HAP-1 (cell line): ENCODE data around the gene IGIP.

ENCODE experiments used
- DNase-seq, 2 experiments: peaks; one replicate each; pipeline ENCODE4 v3.0.0-alpha.2; 2016 to 2020; ENCODE audit warnings: low spot score in 2 of 2
- H3K27me3 ChIP-seq: fragments of 250-450 bp; sonication (Bioruptor Pico); 2 replicates; pipeline ENCODE4 v1.5.1; 2020; ENCODE audit warnings: low read depth, mild to moderate bottlenecking, moderate library complexity
- H3K36me3 ChIP-seq: fragments of 250-450 bp; sonication (Bioruptor Pico); replicated peaks from 2 replicates; pipeline ENCODE4 v1.5.1; 2020; ENCODE audit warnings: mild to moderate bottlenecking
- H3K4me1 ChIP-seq: fragments of 250-450 bp; sonication (Bioruptor Pico); 2 replicates; pipeline ENCODE4 v1.5.1; 2020; ENCODE audit warnings: mild to moderate bottlenecking
- H3K4me3 ChIP-seq: fragments of 250-450 bp; sonication (Bioruptor Pico); 2 replicates; pipeline ENCODE4 v1.5.1; 2020; ENCODE audit warnings: mild to moderate bottlenecking, moderate library complexity
- H3K9me3 ChIP-seq: fragments of 250-450 bp; sonication (Bioruptor Pico); 2 replicates; pipeline ENCODE4 v1.5.1; 2020; ENCODE audit warnings: mild to moderate bottlenecking, moderate library complexity
- in situ Hi-C: fragments of 300-500 bp; cut with MboI; formaldehyde crosslinking; loops from 3 replicates; pipeline ENCODE4 v1.14.3; 2020; ENCODE audit warnings: low sequenced_read_pairs, inconsistent platforms, mixed read lengths

IGIP gene

GRCh38 chr5:140114341-140115185 lies 11.2 kb upstream of the IGIP start:
- in situ Hi-C loops: no loop called here
- H3K4me1 ChIP-seq: peaks cover 68% of the 10 kb centered on the region

GRCh38 chr5:140115186-140115500 lies 10.6 kb upstream of the IGIP start:
- no peak for DNase-seq
- Histone ChIP-seq H3K9me3 (no peaks in the 10 kb centered on the region), H3K36me3 (0 out of 2 replicates have a peak, but pooled peaks cover 6% of the 10 kb centered on the region), H3K4me3 (peak overlapping the region; percentile 69), H3K4me1 (peaks cover 62% of the 10 kb centered on the region), H3K27me3 (no peaks in the 10 kb centered on the region)
- in situ Hi-C loops: no loop called here

More at GRCh38 chr5:140114341-140115185, 11.2 kb upstream of the IGIP start:
- DNase-seq: peak in 1 of 2 experiments; percentile 64
- Histone ChIP-seq H3K36me3 (0 out of 2 replicates have a peak, but pooled peaks cover 6% of the 10 kb centered on the region), H3K4me3 (peak overlapping the region; percentile 69), H3K27me3 (no peaks in the 10 kb centered on the region), H3K9me3 (no peaks in the 10 kb centered on the region)

GRCh38 chr5:140116716-140117115 lies 9.0 kb upstream of the IGIP start:
- in situ Hi-C loops: no loop called here
- no peaks in the 10 kb centered on the region for H3K9me3 ChIP-seq
- peak overlapping the region; percentile 69 for H3K4me3 ChIP-seq
- 0 out of 2 replicates have a peak, but pooled peaks cover 6% of the 10 kb centered on the region for H3K36me3 ChIP-seq
- peaks cover 48% of the 10 kb centered on the region for H3K4me1 ChIP-seq
- H3K27me3 ChIP-seq: no peaks in the 10 kb centered on the region
- no peak for DNase-seq

GRCh38 chr5:140117523-140117922 lies 8.2 kb upstream of the IGIP start:
- H3K4me1 ChIP-seq: peaks cover 40% of the 10 kb centered on the region
- no peaks in the 10 kb centered on the region for H3K9me3 ChIP-seq
- in situ Hi-C loops: no loop called here
- H3K27me3 ChIP-seq: no peaks in the 10 kb centered on the region
- H3K36me3 ChIP-seq: 0 out of 2 replicates have a peak, but pooled peaks cover 6% of the 10 kb centered on the region
- peak overlapping the region; percentile 69 for H3K4me3 ChIP-seq
- no peak for DNase-seq

- no peaks in the 10 kb centered on the region for H3K9me3 ChIP-seq
- H3K36me3 ChIP-seq: 0 out of 2 replicates have a peak, but pooled peaks cover 6% of the 10 kb centered on the region
- in situ Hi-C loops: no loop called here
- H3K4me1 ChIP-seq: peaks cover 45% of the 10 kb centered on the region
- DNase-seq: peak; percentile 20 to 57
- H3K27me3 ChIP-seq: no peaks in the 10 kb centered on the region
- H3K4me3 ChIP-seq: no peak overlapping the region
These were observed 7.3 kb upstream of the IGIP start for GRCh38 chr5:140118302-140118936.

- no peak overlapping the region for H3K4me3 ChIP-seq
These were observed 727 bp downstream of the IGIP start for GRCh38 chr5:140126315-140127012.

GRCh38 chr5:140128376-140128775 lies 2.6 kb downstream of the IGIP start:
- H3K27me3 ChIP-seq: no peaks in the 10 kb centered on the region
- peaks cover 4% of the 10 kb centered on the region for H3K4me1 ChIP-seq
- no peaks in the 10 kb centered on the region for H3K36me3 ChIP-seq
- DNase-seq: no peak
- H3K9me3 ChIP-seq: no peaks in the 10 kb centered on the region
- H3K4me3 ChIP-seq: no peak overlapping the region
- in situ Hi-C loops: no loop called here

More at GRCh38 chr5:140126315-140127012, 727 bp downstream of the IGIP start:
- no peaks in the 10 kb centered on the region for H3K9me3 ChIP-seq
- no peaks in the 10 kb centered on the region for H3K36me3 ChIP-seq
- peaks cover 12% of the 10 kb centered on the region for H3K4me1 ChIP-seq
- no peaks in the 10 kb centered on the region for H3K27me3 ChIP-seq
- no peak for DNase-seq
- in situ Hi-C loops: no loop called here

GRCh38 chr5:140130949-140131733 lies 5.4 kb downstream of the IGIP start:
- Histone ChIP-seq H3K4me3 (no peak overlapping the region), H3K9me3 (no peaks in the 10 kb centered on the region), H3K36me3 (no peaks in the 10 kb centered on the region), H3K4me1 (no peaks in the 10 kb centered on the region), H3K27me3 (no peaks in the 10 kb centered on the region)
- in situ Hi-C loops: no loop called here
- DNase-seq: no peak

- Histone ChIP-seq H3K36me3 (no peaks in the 10 kb centered on the region), H3K9me3 (no peaks in the 10 kb centered on the region), H3K4me3 (no peak overlapping the region), H3K27me3 (no peaks in the 10 kb centered on the region), H3K4me1 (no peaks in the 10 kb centered on the region)
- in situ Hi-C loops: no loop called here
- no peak for DNase-seq
These were observed 6.3 kb downstream of the IGIP start for GRCh38 chr5:140131967-140132409.

- no peaks in the 10 kb centered on the region for H3K4me1 ChIP-seq
- no peaks in the 10 kb centered on the region for H3K9me3 ChIP-seq
- no peak for DNase-seq
- H3K36me3 ChIP-seq: no peaks in the 10 kb centered on the region
- in situ Hi-C loops: no loop called here
- H3K27me3 ChIP-seq: no peaks in the 10 kb centered on the region
- H3K4me3 ChIP-seq: no peak overlapping the region
These were observed 7.9 kb downstream of the IGIP start for GRCh38 chr5:140133514-140134167.

GRCh38 chr5:140134277-140134935 lies 8.7 kb downstream of the IGIP start:
- Histone ChIP-seq H3K4me3 (no peak overlapping the region), H3K27me3 (no peaks in the 10 kb centered on the region), H3K36me3 (no peaks in the 10 kb centered on the region), H3K9me3 (no peaks in the 10 kb centered on the region), H3K4me1 (no peaks in the 10 kb centered on the region)
- in situ Hi-C loops: no loop called here
- no peak for DNase-seq

- Histone ChIP-seq H3K4me1 (no peaks in the 10 kb centered on the region), H3K36me3 (no peaks in the 10 kb centered on the region), H3K4me3 (no peak overlapping the region), H3K27me3 (no peaks in the 10 kb centered on the region), H3K9me3 (no peaks in the 10 kb centered on the region)
- in situ Hi-C loops: no loop called here
- no peak for DNase-seq
These were observed 9.4 kb downstream of the IGIP start for GRCh38 chr5:140135127-140135526.
